HG03565 (cell line): ENCODE data around the gene CC2D2A.
"Not testable (repeated sequence)": the region's sequence is repeated elsewhere in the genome, so short reads cannot be mapped to it uniquely, and the experiment has no call there.

Experiments used
- ATAC-seq: cut with Tn5 transposase; IDR thresholded peaks from one replicate; pipeline ENCODE4 v1.9.1; 2021; ENCODE audit warnings: mild to moderate bottlenecking, moderate library complexity; ENCODE audit not compliant: unreplicated experiment

The CC2D2A gene

GRCh38 chr4:15556511-15557092 lies 86.9 kb downstream of the CC2D2A start:
- no peak for ATAC-seq

- ATAC-seq, result no peak
These were observed 88.3 kb downstream of the CC2D2A start for GRCh38 chr4:15557786-15558550.

GRCh38 chr4:15558561-15558960 lies 88.9 kb downstream of the CC2D2A start:
- ATAC-seq, result no peak

GRCh38 chr4:15562114-15562513 lies 92.4 kb downstream of the CC2D2A start:
- no peak for ATAC-seq

GRCh38 chr4:15562623-15563022 lies 92.9 kb downstream of the CC2D2A start:
- ATAC-seq, result no peak

GRCh38 chr4:15563871-15564270 lies 94.2 kb downstream of the CC2D2A start:
- ATAC-seq, result no peak

GRCh38 chr4:15568821-15569220 lies 99.1 kb downstream of the CC2D2A start:
- ATAC-seq, result no peak

- ATAC-seq, result no peak
These were observed 100.1 kb downstream of the CC2D2A start for GRCh38 chr4:15569746-15570145.

- no peak for ATAC-seq
These were observed 106.3 kb downstream of the CC2D2A start for GRCh38 chr4:15575966-15576365.

- ATAC-seq, result no peak
These were observed 107.8 kb downstream of the CC2D2A start for GRCh38 chr4:15577508-15577907.

GRCh38 chr4:15584785-15585184 lies 115.1 kb downstream of the CC2D2A start:
- no peak for ATAC-seq

- ATAC-seq, result no peak
These were observed 115.6 kb downstream of the CC2D2A start for GRCh38 chr4:15585331-15585730.

- no peak for ATAC-seq
These were observed 116.4 kb downstream of the CC2D2A start for GRCh38 chr4:15586066-15586465.

GRCh38 chr4:15587649-15588048 lies 118.0 kb downstream of the CC2D2A start:
- no peak for ATAC-seq

- ATAC-seq, result no peak
These were observed 123.1 kb downstream of the CC2D2A start for GRCh38 chr4:15592799-15593198.

GRCh38 chr4:15598644-15599043 lies 129.0 kb downstream of the CC2D2A start:
- no peak for ATAC-seq

- no peak for ATAC-seq
These were observed 130.5 kb downstream of the CC2D2A start for GRCh38 chr4:15600176-15600575.

GRCh38 chr4:15601862-15602261 lies 132.2 kb downstream of the CC2D2A start:
- ATAC-seq, result no peak

GRCh38 chr4:15605537-15605936 lies 135.9 kb downstream of the CC2D2A start:
- no peak for ATAC-seq

- ATAC-seq, result no peak
These were observed 141.2 kb downstream of the CC2D2A start for GRCh38 chr4:15610855-15611254.

- ATAC-seq, result no peak
These were observed 142.5 kb downstream of the CC2D2A start for GRCh38 chr4:15612136-15612535.

GRCh38 chr4:15614891-15615290 lies 145.2 kb downstream of the CC2D2A start:
- ATAC-seq, result not testable (repeated sequence)

- ATAC-seq, result not testable (repeated sequence)
These were observed 147.7 kb downstream of the CC2D2A start for GRCh38 chr4:15617407-15617806.
